GM19240 (cell line): Measurements from ENCODE around the gene SKAP1.
"Not testable (repeated sequence)": the region's sequence is repeated elsewhere in the genome, so short reads cannot be mapped to it uniquely, and the experiment has no call there.

Source experiments
- DNase-seq: peaks from one replicate; pipeline ENCODE4 v3.0.0; 2011; ENCODE audit warnings: low spot score; ENCODE audit not compliant: insufficient read length

Gene SKAP1

GRCh38 chr17:48373130-48373830 lies 56.7 kb downstream of the SKAP1 start:
- DNase-seq: no peak

- DNase-seq: not testable (repeated sequence)
These were observed 61.0 kb downstream of the SKAP1 start for GRCh38 chr17:48368967-48369366.

GRCh38 chr17:48368352-48368908 lies 61.6 kb downstream of the SKAP1 start:
- DNase-seq: no peak

GRCh38 chr17:48363161-48363560 lies 66.9 kb downstream of the SKAP1 start:
- no peak for DNase-seq

- not testable (repeated sequence) for DNase-seq
These were observed 69.0 kb downstream of the SKAP1 start for GRCh38 chr17:48360861-48361633.

GRCh38 chr17:48357779-48358602 lies 72.0 kb downstream of the SKAP1 start:
- no peak for DNase-seq

- no peak for DNase-seq
These were observed 73.1 kb downstream of the SKAP1 start for GRCh38 chr17:48356866-48357265.

GRCh38 chr17:48352630-48353029 lies 77.4 kb downstream of the SKAP1 start:
- no peak for DNase-seq

GRCh38 chr17:48351911-48352332 lies 78.1 kb downstream of the SKAP1 start:
- DNase-seq: no peak

GRCh38 chr17:48348352-48348751 lies 81.7 kb downstream of the SKAP1 start:
- DNase-seq: no peak

GRCh38 chr17:48347177-48347576 lies 82.8 kb downstream of the SKAP1 start:
- no peak for DNase-seq

- no peak for DNase-seq
These were observed 85.8 kb downstream of the SKAP1 start for GRCh38 chr17:48344251-48344650.

- no peak for DNase-seq
These were observed 89.1 kb downstream of the SKAP1 start for GRCh38 chr17:48340916-48341315.

GRCh38 chr17:48338720-48339119 lies 91.3 kb downstream of the SKAP1 start:
- DNase-seq: no peak

- DNase-seq: not testable (repeated sequence)
These were observed 92.1 kb downstream of the SKAP1 start for GRCh38 chr17:48337903-48338302.

- DNase-seq: no peak
These were observed 93.0 kb downstream of the SKAP1 start for GRCh38 chr17:48336986-48337385.

- DNase-seq: no peak
These were observed 94.0 kb downstream of the SKAP1 start for GRCh38 chr17:48335858-48336500.

GRCh38 chr17:48335146-48335784 lies 94.7 kb downstream of the SKAP1 start:
- DNase-seq: no peak

- DNase-seq: no peak
These were observed 96.9 kb downstream of the SKAP1 start for GRCh38 chr17:48333034-48333530.

- no peak for DNase-seq
These were observed 99.1 kb downstream of the SKAP1 start for GRCh38 chr17:48330887-48331286.
